HEK293 (cell line): ENCODE results near the gene DLK2.
A peak's percentile ranks its signal among the peaks of the same experiment; 100 is the strongest.

ENCODE experiments used
- BCL6B ChIP-seq: fragments of 450-650 bp; formaldehyde crosslinking; IDR thresholded peaks from 2 replicates; pipeline ENCODE4 v1.5.1; 2017; ENCODE audit warnings: missing biosample characterization, missing genetic modification characterization
- GLIS2 ChIP-seq: fragments of 450-650 bp; formaldehyde crosslinking; IDR thresholded peaks from 2 replicates; pipeline ENCODE4 v1.5.1; 2016; ENCODE audit warnings: missing biosample characterization, missing genetic modification characterization
- HOXC10 ChIP-seq: sonication (generic); formaldehyde crosslinking; IDR thresholded peaks from 2 replicates; pipeline ENCODE4 v1.8.1; 2023; ENCODE audit warnings: mild to moderate bottlenecking, missing genetic modification reagents
- IKZF3 ChIP-seq: fragments of 450-650 bp; IDR thresholded peaks from 2 replicates; pipeline ENCODE4 v1.5.0; 2018; ENCODE audit warnings: missing biosample characterization, mild to moderate bottlenecking, missing genetic modification characterization, moderate library complexity
- INSM2 ChIP-seq: fragments of 450-650 bp; formaldehyde crosslinking; IDR thresholded peaks from 2 replicates; pipeline ENCODE4 v1.5.1; 2016; ENCODE audit warnings: missing biosample characterization, missing genetic modification characterization
- KLF17 ChIP-seq: fragments of 450-650 bp; formaldehyde crosslinking; IDR thresholded peaks from 2 replicates; pipeline ENCODE4 v1.5.1; 2016; ENCODE audit warnings: missing biosample characterization, missing genetic modification characterization
- RBAK ChIP-seq: fragments of 450-650 bp; formaldehyde crosslinking; IDR thresholded peaks from 2 replicates; pipeline ENCODE4 v1.5.1; 2016; ENCODE audit warnings: missing biosample characterization, missing genetic modification characterization
- SP2 ChIP-seq: fragments of 450-650 bp; formaldehyde crosslinking; IDR thresholded peaks from 2 replicates; pipeline ENCODE4 v1.5.1; 2016; ENCODE audit warnings: missing biosample characterization, missing genetic modification characterization
- TRIM28 ChIP-seq: IDR thresholded peaks from 2 replicates; pipeline ENCODE4 v1.6.1; 2011; ENCODE audit warnings: low read length, control low read depth, borderline replicate concordance
- ZBTB10 ChIP-seq: fragments of 450-650 bp; formaldehyde crosslinking; IDR thresholded peaks from 2 replicates; pipeline ENCODE4 v1.5.1; 2016; ENCODE audit warnings: missing biosample characterization, missing genetic modification characterization
- ZBTB11 ChIP-seq: fragments of 450-650 bp; formaldehyde crosslinking; conservative IDR thresholded peaks from 2 replicates; pipeline ENCODE4 v1.5.1; 2016; ENCODE audit warnings: low read depth, missing biosample characterization, missing genetic modification characterization
- ZBTB48 ChIP-seq: fragments of 450-650 bp; formaldehyde crosslinking; IDR thresholded peaks from 2 replicates; pipeline ENCODE4 v1.5.1; 2016; ENCODE audit warnings: missing biosample characterization, missing genetic modification characterization
- ZNF157 ChIP-seq: fragments of 450-650 bp; formaldehyde crosslinking; IDR thresholded peaks from 2 replicates; pipeline ENCODE4 v1.5.1; 2016; ENCODE audit warnings: missing biosample characterization, missing genetic modification characterization
- ZNF169 ChIP-seq: fragments of 450-650 bp; formaldehyde crosslinking; IDR thresholded peaks from 2 replicates; pipeline ENCODE4 v1.5.1; 2016; ENCODE audit warnings: missing biosample characterization, missing genetic modification characterization
- ZNF184 ChIP-seq: fragments of 450-650 bp; IDR thresholded peaks from 2 replicates; pipeline ENCODE4 v1.5.1; 2018; ENCODE audit warnings: missing biosample characterization, mild to moderate bottlenecking, missing genetic modification characterization
- ZNF248 ChIP-seq: fragments of 450-650 bp; formaldehyde crosslinking; IDR thresholded peaks from 2 replicates; pipeline ENCODE4 v1.5.1; 2017; ENCODE audit warnings: missing biosample characterization, missing genetic modification characterization
- ZNF274 ChIP-seq, 2 experiments: fragments of 200-500 bp in 1 of 2; fragments of 450-650 bp in 1 of 2; sonication (Bioruptor generic) in 1 of 2; formaldehyde crosslinking in 1 of 2; IDR thresholded peaks; 2 replicates each; pipeline versions ENCODE4 v1.5.1 to v1.6.1; 2014 to 2016; ENCODE audit warnings: borderline replicate concordance in 1 of 2, inconsistent platforms in 1 of 2, low read length in 1 of 2, missing biosample characterization in 1 of 2, missing genetic modification characterization in 1 of 2
- ZNF335 ChIP-seq: fragments of 450-650 bp; formaldehyde crosslinking; conservative IDR thresholded peaks from 2 replicates; pipeline ENCODE4 v1.5.1; 2016; ENCODE audit warnings: missing biosample characterization, missing genetic modification characterization
- ZNF341 ChIP-seq: fragments of 450-650 bp; formaldehyde crosslinking; IDR thresholded peaks from 2 replicates; pipeline ENCODE4; 2016; ENCODE audit warnings: low read depth, missing biosample characterization, missing genetic modification characterization
- ZNF394 ChIP-seq: fragments of 450-650 bp; formaldehyde crosslinking; IDR thresholded peaks from 2 replicates; pipeline ENCODE4 v1.5.1; 2016; ENCODE audit warnings: missing biosample characterization, missing genetic modification characterization, mild to moderate bottlenecking, moderate library complexity, borderline replicate concordance
- ZNF473 ChIP-seq: fragments of 450-650 bp; formaldehyde crosslinking; IDR thresholded peaks from 2 replicates; pipeline ENCODE4 v1.5.1; 2017; ENCODE audit warnings: missing biosample characterization, missing genetic modification characterization
- ZNF558 ChIP-seq: fragments of 450-650 bp; formaldehyde crosslinking; IDR thresholded peaks from 2 replicates; pipeline ENCODE4 v1.5.1; 2016; ENCODE audit warnings: missing biosample characterization, missing genetic modification characterization
- ZNF596 ChIP-seq: fragments of 450-650 bp; IDR thresholded peaks from 2 replicates; pipeline ENCODE4 v1.5.0; 2018; ENCODE audit warnings: missing biosample characterization, mild to moderate bottlenecking, missing genetic modification characterization, moderate library complexity
- ZNF629 ChIP-seq: fragments of 450-650 bp; formaldehyde crosslinking; IDR thresholded peaks from 2 replicates; pipeline ENCODE4 v1.5.1; 2017; ENCODE audit warnings: missing biosample characterization, missing genetic modification characterization
- ZNF692 ChIP-seq: fragments of 450-650 bp; formaldehyde crosslinking; IDR thresholded peaks from 2 replicates; pipeline ENCODE4 v1.5.1; 2016; ENCODE audit warnings: missing biosample characterization, missing genetic modification characterization
- ZNF776 ChIP-seq: fragments of 450-650 bp; formaldehyde crosslinking; IDR thresholded peaks from 2 replicates; pipeline ENCODE4 v1.5.0; 2017; ENCODE audit warnings: missing biosample characterization, missing genetic modification characterization, borderline replicate concordance
- ZSCAN30 ChIP-seq: fragments of 450-650 bp; IDR thresholded peaks from 2 replicates; pipeline ENCODE4 v1.5.1; 2018; ENCODE audit warnings: missing biosample characterization, mild to moderate bottlenecking, missing genetic modification characterization, moderate library complexity

DLK2 gene

GRCh38 chr6:43454696-43455530, 435 bp downstream of the DLK2 start (continued):
- TF ChIP-seq ZSCAN30 (tag by site-specific recombination) (peak; percentile 41; the same call in 1 of the 2 replicates), ZNF248 (no peak), INSM2 (tag by site-specific recombination) (0 out of 2 replicates have a peak, but pooled peaks have one; percentile 35), ZBTB11 (tag by site-specific recombination) (no peak; the same call in 1 of the 2 replicates), ZNF394 (peak; percentile 54; the same call in 1 of the 2 replicates), HOXC10 (CRISPR knock-in tag) (no peak), SP2 (tag by site-specific recombination) (no peak), ZNF169 (no peak), ZBTB48 (peak; percentile 49; the same call in 1 of the 2 replicates), TRIM28 (no peak), ZNF596 (tag by site-specific recombination) (peak; percentile 38), ZNF776 (no peak), ZNF184 (no peak), ZNF335 (tag by site-specific recombination) (peak; percentile 57), ZBTB10 (peak; percentile 80), ZNF692 (peak; percentile 52; the same call in 1 of the 2 replicates), BCL6B (no peak), ZNF157 (tag by site-specific recombination) (no peak), IKZF3 (no peak), ZNF274 (IDR thresholded peaks at IDR 0.05; ENCODE audit: low read length) (no peak), ZNF274 (tag by site-specific recombination; IDR thresholded peaks at IDR 0.05; ENCODE audit: borderline replicate concordance) (no peak), GLIS2 (tag by site-specific recombination) (peak; percentile 62), KLF17 (tag by site-specific recombination) (peak; percentile 52; the same call in 1 of the 2 replicates), ZNF341 (peak; percentile 73), ZNF473 (tag by site-specific recombination) (no peak), ZNF558 (tag by site-specific recombination) (no peak), ZNF629 (tag by site-specific recombination) (0 out of 2 replicates have a peak, but pooled peaks have one; percentile 18), RBAK (tag by site-specific recombination) (no peak)
